PC-9 (cell line): ENCODE measurements around the gene TRPV6.
A peak's percentile ranks its signal among the peaks of the same experiment; 100 is the strongest.

Experiments used
- CTCF ChIP-seq: fragments of 200-600 bp; sonication (generic); conservative IDR thresholded peaks from 2 replicates; pipeline ENCODE4 v1.6.1; 2017; ENCODE audit warnings: mixed run types, antibody characterized with exemption, mild to moderate bottlenecking, moderate library complexity
- EZH2 ChIP-seq: fragments of 200-600 bp; sonication (generic); IDR thresholded peaks from 2 replicates; pipeline ENCODE4 v1.8.0; 2017; ENCODE audit warnings: antibody characterized with exemption, low read depth

- TF ChIP-seq CTCF (peak; percentile 53; the same call in 1 of the 2 replicates), EZH2 (no peak)
These were observed 23.7 kb upstream of the TRPV6 start for GRCh38 chr7:142908921-142909890.
